HG02763 (cell line): Measurements from ENCODE around the gene SCEL.

Experiments used
- ATAC-seq: cut with Tn5 transposase; IDR thresholded peaks from one replicate; pipeline ENCODE4 v1.9.1; 2021; ENCODE audit warnings: mild to moderate bottlenecking, moderate library complexity; ENCODE audit not compliant: unreplicated experiment

SCEL gene

GRCh38 chr13:77555246-77555645 lies 19.7 kb downstream of the SCEL start:
- ATAC-seq: no peak

DNA sequence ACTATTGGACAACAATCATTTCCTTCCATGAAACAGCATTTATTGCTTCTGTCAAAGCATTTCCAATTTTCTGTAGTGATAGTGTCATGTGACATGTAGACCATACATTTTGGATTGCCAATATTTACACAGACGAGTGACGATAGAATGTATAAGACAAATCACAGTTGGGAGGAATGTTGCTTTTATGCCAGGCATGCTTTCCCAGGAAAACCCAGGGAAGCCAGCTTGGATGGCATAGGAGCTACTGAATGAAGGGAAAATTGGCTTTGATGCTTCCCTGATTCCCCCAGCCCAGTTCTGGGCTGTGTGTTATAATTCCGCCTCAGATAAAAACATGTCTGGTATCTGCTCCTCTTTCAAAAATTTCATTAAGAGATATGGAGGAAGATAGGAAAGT lies 22.5 kb downstream of the SCEL start:
- ATAC-seq: no peak

- ATAC-seq: no peak
These were observed 27.6 kb downstream of the SCEL start for GRCh38 chr13:77563111-77563510.

DNA sequence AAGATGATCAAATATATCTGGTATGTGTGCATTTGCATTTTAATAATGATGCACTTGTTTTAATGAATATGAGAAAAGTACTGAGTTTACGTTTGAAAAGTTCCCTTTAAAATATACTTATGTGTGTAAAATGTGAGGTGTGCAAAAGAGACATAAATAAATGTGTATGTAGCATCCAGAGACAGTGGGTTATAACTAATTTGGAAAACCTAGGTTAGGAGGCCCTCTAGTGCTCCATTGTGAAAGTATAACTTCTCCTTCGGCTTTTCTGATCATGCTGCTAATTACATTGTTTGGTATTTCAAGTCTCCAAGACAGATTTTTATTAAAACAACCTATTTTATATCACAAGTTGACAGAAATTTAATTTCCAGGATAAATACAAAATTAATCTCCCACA lies 30.1 kb downstream of the SCEL start:
- ATAC-seq: peak; percentile 58

GRCh38 chr13:77571956-77572355 lies 36.5 kb downstream of the SCEL start:
- no peak for ATAC-seq

GRCh38 chr13:77574096-77574495 lies 38.6 kb downstream of the SCEL start:
- ATAC-seq: no peak

- no peak for ATAC-seq
These were observed 44.5 kb downstream of the SCEL start for GRCh38 chr13:77579959-77580358.

DNA sequence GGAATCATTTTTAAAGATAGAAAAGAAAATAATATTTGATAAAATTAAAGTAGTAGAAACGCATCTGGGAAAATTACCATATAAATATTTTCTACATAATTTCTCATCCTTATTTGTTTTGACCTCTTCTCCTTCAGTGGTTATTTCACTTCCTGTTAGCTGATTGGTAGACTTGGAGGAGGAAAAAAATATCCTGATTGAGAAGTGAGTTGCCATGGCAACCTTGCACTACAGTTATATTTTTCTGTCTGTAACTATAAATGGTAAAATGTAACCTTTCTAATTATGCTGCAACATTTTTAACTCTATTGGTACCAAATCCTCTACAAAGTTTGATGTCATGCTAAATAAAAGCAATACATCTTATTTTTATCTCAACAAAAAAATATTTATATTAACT lies 45.2 kb downstream of the SCEL start:
- no peak for ATAC-seq

DNA sequence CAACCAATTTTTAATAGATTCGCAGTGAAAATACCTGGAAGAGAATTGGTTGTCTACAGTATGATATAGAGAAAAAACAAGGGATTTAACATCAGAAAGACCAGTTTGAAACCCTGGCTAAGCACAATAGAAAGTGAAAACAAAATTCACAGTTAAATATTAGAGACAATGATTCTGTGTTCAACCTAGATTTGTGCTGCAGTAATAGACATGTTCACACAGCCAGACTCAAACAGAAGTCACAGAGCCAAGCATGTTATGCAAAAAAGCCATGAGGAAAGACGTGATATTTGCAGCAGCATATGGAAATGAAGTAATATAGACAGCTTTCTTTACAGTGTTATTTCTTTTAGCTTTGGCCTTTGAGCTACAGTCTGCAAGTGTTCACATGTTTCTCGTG lies 48.1 kb downstream of the SCEL start:
- no peak for ATAC-seq

DNA sequence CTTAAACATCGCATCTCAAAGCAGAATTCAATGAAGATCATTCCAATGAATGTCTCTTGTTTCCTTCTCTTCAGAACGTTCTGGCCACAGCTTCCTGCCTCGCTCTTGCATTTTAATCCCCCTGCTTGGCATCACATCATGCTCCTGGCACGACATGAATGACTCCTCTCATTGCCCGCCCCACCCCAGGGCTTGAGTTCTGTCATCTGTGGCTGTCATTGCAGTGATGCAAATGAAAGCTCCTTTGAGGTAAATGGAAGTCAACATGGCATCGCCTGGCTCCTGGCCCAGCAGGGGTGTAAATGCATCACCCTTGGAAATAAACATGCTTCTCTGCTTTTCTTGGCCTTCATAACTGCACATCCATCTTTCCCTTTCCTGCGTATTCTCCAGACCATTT lies 48.6 kb downstream of the SCEL start:
- no peak for ATAC-seq

- no peak for ATAC-seq
These were observed 59.8 kb downstream of the SCEL start for GRCh38 chr13:77595166-77595810.

DNA sequence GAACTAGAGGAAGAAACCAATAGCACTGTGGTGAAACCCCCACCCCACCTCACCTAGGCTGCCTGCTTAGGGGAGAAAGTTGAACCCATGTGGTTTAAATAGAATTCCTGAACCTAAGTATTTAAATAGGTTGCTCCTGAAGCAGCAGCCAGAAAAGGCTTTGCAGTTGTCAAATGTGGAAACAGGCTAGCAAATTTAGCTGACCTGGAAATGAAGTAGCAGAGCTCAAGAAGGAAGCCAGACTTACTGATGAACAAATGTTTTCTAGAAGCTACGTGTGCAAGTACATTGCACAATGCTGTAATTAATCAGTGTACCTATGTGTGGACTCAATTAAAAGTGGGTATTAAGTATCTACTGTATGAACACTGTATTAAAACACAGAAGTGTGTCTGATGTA lies 61.3 kb downstream of the SCEL start:
- no peak for ATAC-seq

- ATAC-seq: no peak
These were observed 63.8 kb downstream of the SCEL start for GRCh38 chr13:77599351-77599750.

GRCh38 chr13:77600701-77601100 lies 65.2 kb downstream of the SCEL start:
- ATAC-seq: no peak

DNA sequence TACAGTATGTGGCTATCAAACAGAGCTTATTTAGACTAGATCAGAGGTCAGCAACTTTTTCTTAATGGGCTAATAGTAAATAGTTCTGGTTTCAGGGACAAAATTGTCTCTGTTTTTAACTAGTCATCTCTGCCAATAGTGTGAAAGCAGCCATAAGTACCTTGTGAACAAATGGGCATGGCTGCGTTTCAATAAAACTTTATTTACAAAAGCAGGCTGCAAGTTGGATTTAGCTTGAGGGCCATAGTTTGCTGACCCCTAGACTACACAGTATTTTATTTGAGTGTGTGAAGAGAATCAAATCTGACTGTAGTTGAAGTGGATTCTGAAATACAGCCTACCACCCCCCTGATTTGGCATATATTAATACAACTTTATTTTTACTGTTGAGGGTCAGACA lies 75.6 kb downstream of the SCEL start:
- no peak for ATAC-seq

DNA sequence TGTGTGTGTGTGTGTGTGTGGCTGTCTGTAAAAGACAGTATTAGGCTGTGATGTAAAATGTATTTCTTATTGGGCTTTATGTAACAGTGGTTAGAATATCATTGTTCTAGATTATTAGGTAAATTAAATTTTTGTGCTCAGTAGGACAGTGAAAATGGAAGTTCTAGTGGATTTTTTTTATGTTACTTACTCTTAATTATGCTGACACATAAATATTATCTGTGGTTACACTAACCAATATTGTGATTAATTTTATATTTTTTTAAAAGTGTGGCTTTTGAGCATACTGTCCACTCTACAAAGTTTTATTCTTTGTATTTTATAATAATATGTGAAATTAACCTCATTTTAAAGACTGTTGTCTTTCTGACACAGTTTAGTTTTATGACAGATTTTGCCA lies 80.5 kb downstream of the SCEL start:
- no peak for ATAC-seq

GRCh38 chr13:77619655-77620054 lies 84.1 kb downstream of the SCEL start:
- no peak for ATAC-seq

GRCh38 chr13:77620138-77620537 lies 84.6 kb downstream of the SCEL start:
- no peak for ATAC-seq

- ATAC-seq: no peak
These were observed 88.3 kb downstream of the SCEL start for GRCh38 chr13:77623806-77624205.

- ATAC-seq: no peak
These were observed 92.7 kb downstream of the SCEL start for GRCh38 chr13:77628170-77628569.

- ATAC-seq: no peak
These were observed 102.1 kb downstream of the SCEL start for GRCh38 chr13:77637588-77637987.

DNA sequence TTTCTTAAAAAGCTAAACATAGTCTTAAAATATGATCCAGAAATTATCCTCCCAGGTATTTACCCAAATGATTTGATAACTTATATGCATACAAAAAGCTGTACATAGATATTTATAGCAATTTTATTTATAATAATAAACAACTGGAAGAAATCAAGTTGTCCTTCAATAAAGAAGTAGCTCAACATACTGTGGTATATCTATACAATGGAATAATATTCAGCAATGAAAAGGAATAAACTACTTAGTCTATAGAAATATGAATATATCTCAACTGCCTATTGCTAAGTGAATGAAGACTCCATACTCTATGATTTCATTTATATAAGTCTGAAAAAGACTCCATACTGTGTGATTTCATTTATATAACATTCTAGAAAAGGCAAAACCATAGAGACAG lies 114.9 kb downstream of the SCEL start:
- ATAC-seq: no peak

- ATAC-seq: no peak
These were observed 117.8 kb downstream of the SCEL start for GRCh38 chr13:77653301-77653700.
